ENCODE data around the gene ZBTB4. TPM values are rescaled to one million over a fixed set of nuclear protein-coding genes. Genes with fewer than 3 reads are reported as not detected.
A peak's percentile ranks its signal among the peaks of the same experiment; 100 is the strongest.

The ZBTB4 gene
- total RNA-seq, 2 donors from 2014 or later, result 44.9 to 49.5 TPM

DNA sequence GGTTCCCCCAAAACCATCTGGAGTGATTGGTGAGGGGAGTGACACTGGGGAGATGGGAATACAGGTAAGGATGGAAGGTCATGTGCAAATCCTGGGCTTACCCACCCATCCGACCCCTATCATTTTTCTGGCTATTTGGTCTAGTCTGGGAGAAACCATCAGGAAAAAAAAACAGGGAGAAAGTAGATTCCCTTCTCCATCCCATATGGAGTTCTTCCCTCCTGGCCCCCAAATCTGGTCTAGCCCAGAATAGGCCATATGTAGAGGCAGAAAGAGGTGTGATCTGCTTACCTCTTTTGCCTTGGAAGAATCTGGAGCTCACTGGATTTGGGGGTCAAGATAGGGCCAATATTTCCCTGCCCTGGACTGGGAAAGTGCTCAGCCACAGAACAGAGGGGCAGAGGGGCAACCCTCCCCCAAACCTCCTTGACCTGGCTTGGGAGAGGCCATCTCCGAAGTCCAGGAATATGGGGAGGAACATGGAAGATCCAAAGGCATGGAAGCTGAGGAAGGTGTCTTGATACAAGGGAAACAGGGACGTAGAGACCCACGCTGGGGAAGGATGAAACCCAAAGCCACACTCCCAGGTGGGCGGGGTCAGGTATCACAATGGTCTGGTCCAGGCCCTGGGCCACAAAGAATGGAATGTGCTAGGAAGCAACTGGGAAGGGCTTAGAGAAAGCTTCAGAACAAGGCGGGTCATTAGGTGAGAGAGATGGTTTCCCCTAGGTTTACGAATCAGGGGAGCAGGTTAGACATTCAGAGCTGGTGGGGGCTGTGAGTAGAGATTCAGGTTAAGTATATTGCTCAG lies 18.4 kb downstream of the ZBTB4 start:
- Mint-ChIP-seq H3K4me3 (no peak overlapping the region), H3K27me3 (no peaks in the 10 kb centered on the region), H3K27ac (peak overlapping the region; percentile 32), H3K36me3 (ENCODE audit: low read depth) (peaks cover 4% of the 10 kb centered on the region), H3K4me1 (peaks cover 12% of the 10 kb centered on the region)
- ATAC-seq (no peak), DNase-seq (no peak)
- no peaks in the 10 kb centered on the region for H3K9me3 ChIP-seq (ENCODE audit: control insufficient read depth, low read length, poor library complexity, severe bottlenecking)

GRCh38 chr17:7459961-7460545 lies 19.4 kb downstream of the ZBTB4 start:
- no peak for ATAC-seq

DNA sequence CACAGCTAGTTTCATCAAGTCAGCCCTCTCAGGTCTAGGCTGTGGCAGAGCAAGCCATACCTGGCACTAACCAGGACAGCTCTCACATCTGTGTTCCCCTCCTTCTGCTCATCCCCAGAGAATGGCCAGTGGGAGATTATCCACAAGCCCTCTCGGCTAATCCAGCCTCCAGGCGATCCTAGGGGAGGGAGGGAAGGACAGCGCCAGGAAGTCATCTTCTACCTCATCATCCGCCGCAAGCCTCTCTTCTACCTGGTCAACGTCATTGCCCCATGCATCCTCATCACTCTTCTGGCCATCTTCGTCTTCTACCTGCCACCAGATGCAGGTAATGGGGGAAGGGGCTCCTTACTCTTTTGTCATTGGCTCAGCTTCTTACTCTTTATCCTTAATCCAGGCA lies 31.0 kb downstream of the ZBTB4 start:
- no peak for ATAC-seq
- Mint-ChIP-seq H3K4me3 (no peak overlapping the region), H3K36me3 (ENCODE audit: low read depth) (peaks cover 6% of the 10 kb centered on the region), H3K27ac (no peak overlapping the region), H3K4me1 (peaks cover 13% of the 10 kb centered on the region), H3K27me3 (peaks cover 35% of the 10 kb centered on the region)
- no peak for DNase-seq
- no peaks in the 10 kb centered on the region for H3K9me3 ChIP-seq (ENCODE audit: control insufficient read depth, low read length, poor library complexity, severe bottlenecking)

More at GRCh38 chr17:7459961-7460545, 19.4 kb downstream of the ZBTB4 start:
- Mint-ChIP-seq H3K4me1 (peaks cover 16% of the 10 kb centered on the region), H3K27ac (no peak overlapping the region), H3K4me3 (no peak overlapping the region), H3K27me3 (no peaks in the 10 kb centered on the region), H3K36me3 (ENCODE audit: low read depth) (peaks cover 4% of the 10 kb centered on the region)
- no peaks in the 10 kb centered on the region for H3K9me3 ChIP-seq (ENCODE audit: control insufficient read depth, low read length, poor library complexity, severe bottlenecking)
- no peak for DNase-seq

DNA sequence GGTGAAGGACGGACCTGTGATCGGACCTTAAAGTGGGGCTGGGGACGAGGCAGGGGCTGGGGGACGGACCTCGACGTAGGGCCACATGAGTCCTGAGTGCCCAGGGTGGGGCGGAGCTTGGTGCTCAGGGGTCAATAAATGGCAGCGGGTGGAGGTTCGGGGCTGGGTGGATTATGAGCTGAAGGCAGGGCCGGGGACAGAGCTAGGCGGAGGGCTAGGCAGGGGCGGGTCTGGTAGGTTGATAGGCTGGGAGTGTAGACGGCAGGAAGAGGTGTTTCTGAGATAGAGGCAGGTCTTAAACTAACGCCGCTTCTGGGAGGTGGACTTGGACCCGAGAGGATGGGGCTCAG lies 33.8 kb downstream of the ZBTB4 start:
- peak overlapping the region; percentile 21 for H3K27ac Mint-ChIP-seq
- DNase-seq (no peak), ATAC-seq (peak; percentile 87)
- H3K4me1 Mint-ChIP-seq, result peaks cover 13% of the 10 kb centered on the region
- H3K27me3 Mint-ChIP-seq, result peaks cover 58% of the 10 kb centered on the region
- H3K4me3 Mint-ChIP-seq, result peak overlapping the region; percentile 87
- peaks cover 10% of the 10 kb centered on the region for H3K36me3 Mint-ChIP-seq (ENCODE audit: low read depth)
- H3K9me3 ChIP-seq (ENCODE audit: control insufficient read depth, low read length, poor library complexity, severe bottlenecking), result no peaks in the 10 kb centered on the region

DNA sequence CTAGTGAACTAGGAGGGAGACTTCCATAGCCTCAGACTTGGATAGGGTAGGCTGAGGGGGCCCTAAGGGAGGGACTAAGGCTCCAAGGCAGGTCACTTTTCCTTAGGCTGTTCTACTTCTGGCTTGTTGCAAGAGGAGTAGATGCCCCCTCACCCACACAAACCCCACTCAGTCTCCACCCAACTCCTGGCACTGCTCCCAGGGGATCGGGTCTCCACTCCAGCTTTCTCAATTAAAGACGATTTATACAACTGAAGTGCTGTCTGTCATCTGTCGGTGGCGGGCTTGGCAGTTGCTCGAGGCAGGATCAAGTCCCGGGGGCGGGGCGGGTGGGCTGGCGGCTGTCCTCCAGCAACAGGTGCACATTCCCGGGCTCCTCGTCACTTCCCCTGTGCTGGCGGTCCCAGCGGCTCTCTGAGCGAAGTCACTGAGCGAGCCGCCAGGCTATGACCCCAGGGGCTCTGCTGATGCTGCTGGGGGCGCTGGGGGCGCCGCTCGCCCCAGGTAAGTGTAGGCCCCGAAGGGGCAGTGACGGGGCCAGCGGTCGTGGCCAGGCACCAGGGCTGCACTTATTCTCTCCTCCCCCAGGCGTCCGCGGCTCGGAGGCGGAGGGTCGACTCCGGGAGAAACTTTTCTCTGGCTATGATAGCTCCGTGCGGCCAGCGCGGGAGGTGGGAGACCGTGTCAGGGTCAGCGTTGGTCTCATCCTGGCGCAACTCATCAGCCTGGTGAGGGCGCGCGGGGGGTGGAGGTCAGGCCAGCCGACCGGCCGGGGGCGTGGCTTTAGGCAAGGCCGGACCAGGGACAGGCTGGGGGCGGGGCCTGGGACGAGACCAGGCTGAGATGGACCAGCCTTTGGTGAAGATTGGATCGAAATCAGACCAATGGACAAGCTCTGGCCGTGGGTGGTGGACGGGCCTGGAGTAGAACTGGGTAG lies 34.5 kb downstream of the ZBTB4 start, which contains the start of gene CHRNB1:
Gene CHRNB1 (plus strand): TSS at position 380 of the 937 bp plus-strand sequence. CDS start 67 bp downstream, at position 447.
- ATAC-seq, result peak; percentile 5
- no peak for DNase-seq
- Mint-ChIP-seq H3K36me3 (ENCODE audit: low read depth) (peaks cover 13% of the 10 kb centered on the region), H3K27ac (peak within 1 kb of the TSS; percentile 21), H3K4me3 (peak within 1 kb of the TSS; percentile 87), H3K4me1 (peaks cover 20% of the 10 kb centered on the region), H3K27me3 (peaks cover 63% of the 10 kb centered on the region)
- H3K9me3 ChIP-seq (ENCODE audit: control insufficient read depth, low read length, poor library complexity, severe bottlenecking), result no peaks in the 10 kb centered on the region

GRCh38 chr17:7443499-7444485 lies 35.6 kb downstream of the ZBTB4 start:
- peaks cover 25% of the 10 kb centered on the region for H3K4me1 Mint-ChIP-seq
- no peaks in the 10 kb centered on the region for H3K9me3 ChIP-seq (ENCODE audit: control insufficient read depth, low read length, poor library complexity, severe bottlenecking)
- H3K36me3 Mint-ChIP-seq (ENCODE audit: low read depth), result peaks cover 13% of the 10 kb centered on the region
- no peak overlapping the region for H3K27ac Mint-ChIP-seq
- ATAC-seq, result no peak
- peaks cover 68% of the 10 kb centered on the region for H3K27me3 Mint-ChIP-seq
- no peak overlapping the region for H3K4me3 Mint-ChIP-seq
- no peak for DNase-seq

DNA sequence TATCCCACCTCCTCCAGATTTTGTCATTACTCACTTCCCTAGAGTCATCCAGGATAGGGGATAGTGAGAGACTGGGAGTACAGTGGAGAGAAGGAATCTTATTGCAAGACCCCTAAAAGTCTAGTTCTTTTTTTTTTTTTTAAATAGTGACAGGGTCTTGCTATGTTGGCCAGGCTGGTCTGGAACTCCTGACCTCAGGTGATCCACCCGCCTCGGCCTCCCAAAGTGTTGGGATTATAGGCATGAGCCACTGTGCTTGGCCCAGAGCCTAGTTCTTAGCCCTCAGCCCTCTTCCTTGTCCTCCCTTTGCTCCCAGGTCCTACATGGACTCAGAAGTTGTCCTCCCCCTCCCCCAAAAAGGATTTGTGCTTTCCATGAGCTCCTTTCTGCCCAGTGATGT lies 37.3 kb downstream of the ZBTB4 start:
- ATAC-seq (no peak), DNase-seq (no peak)
- Mint-ChIP-seq H3K36me3 (ENCODE audit: low read depth) (peaks cover 11% of the 10 kb centered on the region), H3K4me1 (peaks cover 32% of the 10 kb centered on the region), H3K4me3 (peak overlapping the region; percentile 25), H3K27me3 (peaks cover 67% of the 10 kb centered on the region), H3K27ac (no peak overlapping the region)
- no peaks in the 10 kb centered on the region for H3K9me3 ChIP-seq (ENCODE audit: control insufficient read depth, low read length, poor library complexity, severe bottlenecking)

DNA sequence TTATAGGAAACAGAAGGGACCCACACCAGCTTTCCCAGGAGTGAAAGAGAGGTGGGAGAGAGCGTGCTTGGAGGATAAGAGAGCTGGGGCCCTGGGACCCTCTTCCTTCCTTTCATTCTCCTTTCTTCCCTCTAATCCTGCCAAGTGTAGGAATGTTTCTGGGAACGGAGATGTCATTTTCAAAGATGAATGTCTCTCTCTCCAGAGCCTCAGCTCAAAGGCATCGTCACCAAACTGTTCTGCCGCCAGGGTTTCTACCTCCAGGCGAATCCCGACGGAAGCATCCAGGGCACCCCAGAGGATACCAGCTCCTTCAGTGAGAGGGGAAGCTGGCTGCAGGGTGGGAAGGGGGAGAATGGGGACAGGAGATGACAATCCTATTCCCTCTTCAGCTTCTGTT lies 38.2 kb downstream of the ZBTB4 start:
- no peaks in the 10 kb centered on the region for H3K9me3 ChIP-seq (ENCODE audit: control insufficient read depth, low read length, poor library complexity, severe bottlenecking)
- DNase-seq, result no peak
- no peak for ATAC-seq
- peaks cover 62% of the 10 kb centered on the region for H3K27me3 Mint-ChIP-seq
- peaks cover 8% of the 10 kb centered on the region for H3K36me3 Mint-ChIP-seq (ENCODE audit: low read depth)
- no peak overlapping the region for H3K27ac Mint-ChIP-seq
- H3K4me3 Mint-ChIP-seq, result peak overlapping the region; percentile 91
- peaks cover 32% of the 10 kb centered on the region for H3K4me1 Mint-ChIP-seq

GRCh38 chr17:7440834-7441195 lies 38.6 kb downstream of the ZBTB4 start:
- H3K9me3 ChIP-seq (ENCODE audit: control insufficient read depth, low read length, poor library complexity, severe bottlenecking), result no peaks in the 10 kb centered on the region
- no peak for ATAC-seq
- Mint-ChIP-seq H3K4me3 (peak overlapping the region; percentile 91), H3K36me3 (ENCODE audit: low read depth) (peaks cover 8% of the 10 kb centered on the region), H3K27ac (no peak overlapping the region), H3K4me1 (peaks cover 32% of the 10 kb centered on the region), H3K27me3 (peaks cover 59% of the 10 kb centered on the region)
- no peak for DNase-seq

GRCh38 chr17:7440113-7440833 lies 39.2 kb downstream of the ZBTB4 start:
- Mint-ChIP-seq H3K36me3 (ENCODE audit: low read depth) (peaks cover 8% of the 10 kb centered on the region), H3K4me3 (peak overlapping the region; percentile 91), H3K27ac (no peak overlapping the region), H3K4me1 (peaks cover 30% of the 10 kb centered on the region), H3K27me3 (peaks cover 54% of the 10 kb centered on the region)
- ATAC-seq (no peak), DNase-seq (peak in 1 of 3 donors; percentile 22)
- no peaks in the 10 kb centered on the region for H3K9me3 ChIP-seq (ENCODE audit: control insufficient read depth, low read length, poor library complexity, severe bottlenecking)

GRCh38 chr17:7439462-7440112 lies 39.8 kb downstream of the ZBTB4 start, which contains the start of gene FGF11:
TSS of gene FGF11 (plus strand) at chr17:7439512. CDS start at chr17:7439621, 109 bp downstream.
- H3K36me3 Mint-ChIP-seq (ENCODE audit: low read depth), result peaks cover 8% of the 10 kb centered on the region
- H3K4me1 Mint-ChIP-seq, result peaks cover 33% of the 10 kb centered on the region
- peak within 1 kb of the TSS; percentile 91 for H3K4me3 Mint-ChIP-seq
- H3K27me3 Mint-ChIP-seq, result peaks cover 47% of the 10 kb centered on the region
- ATAC-seq, result no peak
- peak within 1 kb of the TSS; percentile 67 for H3K27ac Mint-ChIP-seq
- no peaks in the 10 kb centered on the region for H3K9me3 ChIP-seq (ENCODE audit: control insufficient read depth, low read length, poor library complexity, severe bottlenecking)
- DNase-seq, result no peak
